Testis (tissue), 2 donors: ENCODE data around the gene PLEKHG7.
"Not testable (repeated sequence)": the region's sequence is repeated elsewhere in the genome, so short reads cannot be mapped to it uniquely, and the experiment has no call there.

Experiments used
- CTCF ChIP-seq, 3 experiments: fragments of 450-650 bp in 2 of 3; fragments of 200-600 bp in 1 of 3; sonication (generic) in 1 of 3; IDR thresholded peaks; one replicate each; pipeline ENCODE4 v1.5.1; 2016 to 2019; ENCODE audit warnings: antibody characterized with exemption in 3 of 3, mild to moderate bottlenecking in 2 of 3, moderate library complexity in 1 of 3
- POLR2A ChIP-seq: fragments of 450-650 bp; IDR thresholded peaks from one replicate; pipeline ENCODE4 v1.6.1; 2017; ENCODE audit warnings: antibody characterized with exemption, mild to moderate bottlenecking, moderate library complexity

DNA sequence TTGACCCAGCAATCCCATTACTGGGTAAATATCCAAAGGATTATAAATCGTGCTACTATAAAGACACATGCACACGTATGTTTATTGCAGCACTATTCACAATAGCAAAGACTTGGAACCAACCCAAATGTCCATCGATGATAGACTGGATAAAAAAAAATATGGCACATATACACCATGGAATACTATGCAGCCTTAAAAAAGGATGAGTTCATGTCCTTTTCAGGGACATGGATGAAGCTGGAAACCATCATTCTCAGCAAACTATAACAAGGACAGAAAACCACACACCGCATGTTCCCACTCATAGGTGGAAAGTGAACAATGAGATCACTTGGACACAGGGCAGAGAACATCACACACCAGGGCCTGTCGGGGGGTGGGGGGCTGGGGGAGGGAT, 91.6 kb downstream of the PLEKHG7 start:
- not testable (repeated sequence) for TF ChIP-seq CTCF (IDR thresholded peaks at IDR 0.05); POLR2A
